Uterus (tissue), 4 donors: ENCODE results near the gene MRAP. TPM values are rescaled to one million over a fixed set of nuclear protein-coding genes. Genes with fewer than 3 reads are reported as not detected.
"Not testable (repeated sequence)": the region's sequence is repeated elsewhere in the genome, so short reads cannot be mapped to it uniquely, and the experiment has no call there.

Experiments used
- DNase-seq, 2 donors: peaks; one replicate each; pipeline ENCODE4 v3.0.0-alpha.2; 2019 to 2020
- H3K27ac ChIP-seq, 2 donors: fragments of 200-600 bp; sonication (generic); 1 replicate in 1 of 2; 2 replicates in 1 of 2; pipeline ENCODE4 v1.5.1; 2016 to 2018
- H3K27me3 ChIP-seq, 2 donors: fragments of 200-600 bp; sonication (generic); one replicate each; pipeline ENCODE4 v1.5.1; 2018 to 2019; ENCODE audit warnings: control low read depth in 1 of 2
- H3K36me3 ChIP-seq, 2 donors: fragments of 200-600 bp; sonication (generic); one replicate each; pipeline ENCODE4 v1.5.1; 2019; ENCODE audit warnings: control low read depth in 1 of 2
- H3K4me1 ChIP-seq, 2 donors: fragments of 200-600 bp; sonication (generic); one replicate each; pipeline ENCODE4 v1.5.1; 2018 to 2019; ENCODE audit warnings: control low read depth in 1 of 2
- H3K4me3 ChIP-seq, 2 donors: fragments of 200-600 bp; sonication (generic); 1 replicate in 1 of 2; 2 replicates in 1 of 2; pipeline ENCODE4 v1.5.1; 2018 to 2019; ENCODE audit warnings: mild to moderate bottlenecking in 1 of 2
- H3K9me3 ChIP-seq, 2 donors: fragments of 200-600 bp; sonication (generic); one replicate each; pipeline ENCODE4 v1.5.1; 2019; ENCODE audit warnings: control low read depth in 1 of 2
- POLR2A ChIP-seq, 2 donors: fragments of 450-650 bp; IDR thresholded peaks; one replicate each; pipeline ENCODE4 v1.6.1; 2016; ENCODE audit warnings: antibody characterized with exemption in 2 of 2, mild to moderate bottlenecking in 1 of 2, moderate library complexity in 1 of 2
- intact Hi-C: fragments of 100-400 bp; cut with DNase I; formaldehyde crosslinking; loops from one replicate; pipeline ENCODE4 v1.15.1; 2023; ENCODE audit warnings: low total_unique reads
- total RNA-seq, 4 donors: library from RNA; depleted of rRNA in 3 of 4; stranded (reverse); fragments of >200 nt in 3 of 4; gene quantifications; one replicate each; pipeline versions ENCODE4 v1.1.0 to v1.2.4, GENCODE V29; 2014 to 2023
- TF ChIP-seq, protein P1 (sequence below), 4 experiments: fragments of 200-600 bp in 2 of 4; fragments of 450-650 bp in 2 of 4; sonication (generic) in 2 of 4; IDR thresholded peaks; one replicate each; pipeline ENCODE4 v1.5.1; 2016 to 2019; ENCODE audit warnings: antibody characterized with exemption in 4 of 4, mild to moderate bottlenecking in 2 of 4, moderate library complexity in 1 of 4
- donor health status: DM: yes; HTN: yes; CAD: no.

Gene MRAP
- total RNA-seq, 4 donors from 2014 or later = not detected

- H3K4me3 ChIP-seq = no peak overlapping the region
- intact Hi-C loops = loop anchor here (5.0 kb wide), 1 partner anchor 390 kb away; no protein-coding TSS in a partner anchor
Observed at GRCh38 chr21:32256873-32257620, 41.6 kb upstream of the MRAP start.

DNA sequence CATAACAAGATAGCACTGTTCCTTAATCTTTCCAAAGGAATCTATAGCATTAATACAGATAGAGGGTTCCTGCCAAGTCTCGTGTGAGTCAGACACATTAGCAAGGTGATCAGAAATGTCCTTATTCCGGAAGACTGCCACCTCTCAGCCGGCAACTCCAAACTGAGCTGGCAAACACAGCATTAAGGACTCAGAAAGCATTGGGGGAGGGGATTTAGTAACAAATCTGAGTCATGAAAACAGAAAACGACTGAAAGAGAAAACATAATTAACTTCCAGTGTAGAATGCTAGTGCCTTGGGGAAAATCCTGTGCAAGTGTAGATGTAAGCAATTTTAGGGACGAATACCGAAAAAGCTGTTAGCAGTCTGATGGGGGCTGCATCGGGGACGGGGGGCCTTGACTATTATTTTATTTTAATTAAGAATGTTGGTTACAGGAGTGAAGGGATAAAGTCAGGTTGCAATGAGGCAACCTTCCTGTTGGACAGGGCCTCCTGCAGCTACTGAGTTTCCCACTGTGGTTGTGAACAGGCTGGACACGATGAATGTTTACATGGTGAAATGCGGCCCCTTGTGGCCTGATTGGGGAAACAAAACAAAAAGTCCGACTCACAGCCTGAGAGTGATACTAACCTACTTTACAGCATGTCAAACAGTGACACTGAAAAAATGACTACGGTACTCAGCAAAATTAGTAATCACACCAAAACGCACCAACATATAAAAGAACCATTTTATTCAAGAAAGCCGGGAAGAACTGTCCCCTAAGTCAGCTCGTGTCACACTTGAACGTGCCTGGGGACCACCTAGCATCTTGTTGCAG is 40.5 kb upstream of the MRAP start:
- DNase-seq = peak; percentile 65 to 70
- no peaks in the 10 kb centered on the region for H3K27me3 ChIP-seq
- H3K9me3 ChIP-seq = no peaks in the 10 kb centered on the region
- intact Hi-C loops = loop anchor here (5.0 kb wide), 1 partner anchor 391 kb away; no protein-coding TSS in a partner anchor
- peaks cover 0 to 6% of the 10 kb centered on the region in 2 donors for H3K4me1 ChIP-seq
- no peak overlapping the region for H3K4me3 ChIP-seq
- TF ChIP-seq, protein P1, sequence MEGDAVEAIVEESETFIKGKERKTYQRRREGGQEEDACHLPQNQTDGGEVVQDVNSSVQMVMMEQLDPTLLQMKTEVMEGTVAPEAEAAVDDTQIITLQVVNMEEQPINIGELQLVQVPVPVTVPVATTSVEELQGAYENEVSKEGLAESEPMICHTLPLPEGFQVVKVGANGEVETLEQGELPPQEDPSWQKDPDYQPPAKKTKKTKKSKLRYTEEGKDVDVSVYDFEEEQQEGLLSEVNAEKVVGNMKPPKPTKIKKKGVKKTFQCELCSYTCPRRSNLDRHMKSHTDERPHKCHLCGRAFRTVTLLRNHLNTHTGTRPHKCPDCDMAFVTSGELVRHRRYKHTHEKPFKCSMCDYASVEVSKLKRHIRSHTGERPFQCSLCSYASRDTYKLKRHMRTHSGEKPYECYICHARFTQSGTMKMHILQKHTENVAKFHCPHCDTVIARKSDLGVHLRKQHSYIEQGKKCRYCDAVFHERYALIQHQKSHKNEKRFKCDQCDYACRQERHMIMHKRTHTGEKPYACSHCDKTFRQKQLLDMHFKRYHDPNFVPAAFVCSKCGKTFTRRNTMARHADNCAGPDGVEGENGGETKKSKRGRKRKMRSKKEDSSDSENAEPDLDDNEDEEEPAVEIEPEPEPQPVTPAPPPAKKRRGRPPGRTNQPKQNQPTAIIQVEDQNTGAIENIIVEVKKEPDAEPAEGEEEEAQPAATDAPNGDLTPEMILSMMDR (IDR thresholded peaks at IDR 0.05) = peak; percentile 62 to 80 (median 76)
- TF ChIP-seq POLR2A (IDR thresholded peaks at IDR 0.05) = no peak
- H3K36me3 ChIP-seq = no peaks in the 10 kb centered on the region
- H3K27ac ChIP-seq = peak overlapping the region; percentile 51 to 63

More at GRCh38 chr21:32256873-32257620, 41.6 kb upstream of the MRAP start:
- H3K36me3 ChIP-seq = no peaks in the 10 kb centered on the region
- H3K9me3 ChIP-seq = no peaks in the 10 kb centered on the region
- peak; percentile 83 to 84 for DNase-seq
- TF ChIP-seq, protein P1 (IDR thresholded peaks at IDR 0.05) = no peak
- TF ChIP-seq POLR2A (IDR thresholded peaks at IDR 0.05) = no peak
- H3K27ac ChIP-seq = peak overlapping the region; percentile 51 to 63
- no peaks in the 10 kb centered on the region for H3K27me3 ChIP-seq
- peaks cover 0 to 6% of the 10 kb centered on the region in 2 donors for H3K4me1 ChIP-seq

- DNase-seq = not testable (repeated sequence)
Observed at GRCh38 chr21:32258786-32259048, 39.9 kb upstream of the MRAP start.

DNA sequence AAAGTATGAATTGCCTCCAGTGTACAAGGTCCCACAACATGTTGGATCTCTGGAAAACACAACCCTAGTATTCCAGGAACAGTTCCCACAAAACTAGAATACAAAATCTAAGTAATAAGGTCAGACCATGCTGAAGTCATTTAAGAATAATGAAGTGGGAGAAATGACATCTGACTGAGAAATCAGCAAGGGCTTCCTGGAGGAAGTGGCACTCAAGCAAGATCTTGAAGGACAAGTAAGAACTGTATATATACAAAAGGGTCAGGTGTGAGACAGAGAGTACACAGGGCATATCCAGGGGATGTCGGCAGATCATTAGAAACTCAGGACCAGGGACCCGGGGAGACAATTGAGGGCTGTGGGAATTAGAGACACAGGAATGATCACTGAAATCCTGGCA is 38.5 kb upstream of the MRAP start:
- intact Hi-C loops = no loop called here
- no peak for TF ChIP-seq POLR2A (IDR thresholded peaks at IDR 0.05)
- TF ChIP-seq, protein P1 (IDR thresholded peaks at IDR 0.05) = no peak
- H3K9me3 ChIP-seq = no peaks in the 10 kb centered on the region

More at GRCh38 chr21:32258786-32259048, 39.9 kb upstream of the MRAP start:
- H3K36me3 ChIP-seq, H3K27ac ChIP-seq, H3K9me3 ChIP-seq, H3K4me3 ChIP-seq, H3K27me3 ChIP-seq, H3K4me1 ChIP-seq: not testable (repeated sequence)
- intact Hi-C loops = loop anchor here (5.0 kb wide), 1 partner anchor 391 kb away; no protein-coding TSS in a partner anchor

DNA sequence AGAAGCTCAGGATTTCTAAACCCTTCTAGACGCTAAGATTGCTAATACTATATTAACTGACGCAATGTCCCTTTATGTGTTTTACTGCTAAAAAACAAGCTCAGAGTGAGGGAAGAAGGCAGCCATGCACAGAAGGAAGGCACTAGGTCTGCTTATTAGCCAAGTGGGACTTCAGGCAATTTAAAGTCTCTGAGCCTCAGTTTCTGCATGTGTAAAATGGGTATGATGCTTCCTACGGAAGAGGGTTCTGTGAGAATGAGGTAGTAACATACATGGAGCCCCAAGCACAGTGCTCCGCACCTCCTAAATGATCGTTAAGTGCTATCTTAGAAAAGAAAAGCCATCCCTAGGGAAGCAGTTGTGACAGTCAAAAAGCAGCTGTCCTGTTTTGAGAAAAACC is 36.7 kb upstream of the MRAP start:
- H3K27ac ChIP-seq = no peak overlapping the region
- H3K36me3 ChIP-seq = no peaks in the 10 kb centered on the region
- no peak for TF ChIP-seq POLR2A (IDR thresholded peaks at IDR 0.05)
- TF ChIP-seq, protein P1 (IDR thresholded peaks at IDR 0.05) = no peak
- no peak overlapping the region for H3K4me3 ChIP-seq
- no peak for DNase-seq
- H3K27me3 ChIP-seq = no peaks in the 10 kb centered on the region
- intact Hi-C loops = no loop called here
- H3K9me3 ChIP-seq = no peaks in the 10 kb centered on the region
- no peaks in the 10 kb centered on the region for H3K4me1 ChIP-seq

More for the DNA sequence above, 38.5 kb upstream of the MRAP start:
- DNase-seq = no peak
- Histone ChIP-seq H3K4me3 (no peak overlapping the region), H3K27me3 (no peaks in the 10 kb centered on the region), H3K27ac (no peak overlapping the region), H3K36me3 (no peaks in the 10 kb centered on the region), H3K4me1 (peaks cover 0 to 6% of the 10 kb centered on the region in 2 donors)

DNA sequence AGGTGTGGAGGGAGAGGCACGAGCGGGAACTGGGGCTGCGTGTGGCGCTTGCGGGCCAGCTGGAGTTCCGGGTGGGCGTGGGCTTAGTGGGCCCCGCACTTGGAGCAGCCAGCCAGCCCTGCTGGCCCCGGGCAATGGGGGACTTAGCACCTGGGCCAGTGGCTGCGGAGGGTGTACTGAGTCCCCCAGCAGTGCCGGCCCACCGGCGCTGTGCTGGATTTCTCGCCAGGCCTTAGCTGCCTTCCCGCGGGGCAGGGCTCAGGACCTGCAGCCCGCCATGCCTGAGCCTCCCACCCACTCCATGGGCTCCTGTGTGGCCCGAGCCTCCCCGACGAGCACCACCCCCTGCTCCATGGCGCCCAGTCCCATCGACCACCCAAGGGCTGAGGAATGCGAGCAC is 33.3 kb upstream of the MRAP start:
- H3K4me3 ChIP-seq, H3K9me3 ChIP-seq, intact Hi-C loops, H3K36me3 ChIP-seq, H3K4me1 ChIP-seq, H3K27ac ChIP-seq, DNase-seq, H3K27me3 ChIP-seq: not testable (repeated sequence)
